BE2C (cell line): ENCODE data around the gene SRD5A1.

Experiments
- DNase-seq: peaks from one replicate; pipeline ENCODE4 v3.0.0-alpha.2; 2020
- H3K27me3 ChIP-seq: fragments of 250-450 bp; sonication (Bioruptor Pico); 2 replicates; pipeline ENCODE4 v1.5.1; 2020; ENCODE audit warnings: mild to moderate bottlenecking
- H3K36me3 ChIP-seq: fragments of 250-450 bp; sonication (Bioruptor Pico); 2 replicates; pipeline ENCODE4 v1.5.1; 2020; ENCODE audit warnings: mild to moderate bottlenecking
- H3K4me1 ChIP-seq: fragments of 250-450 bp; sonication (Bioruptor Pico); 2 replicates; pipeline ENCODE4 v1.5.1; 2020
- H3K4me3 ChIP-seq: 2 replicates; pipeline ENCODE4 v1.5.1; 2011; ENCODE audit warnings: low read depth, low read length
- H3K9me3 ChIP-seq: fragments of 250-450 bp; sonication (Bioruptor Pico); 2 replicates; pipeline ENCODE4 v1.5.1; 2020
- CTCF ChIP-seq: IDR thresholded peaks from 2 replicates; pipeline ENCODE4 v1.5.1; 2012; ENCODE audit warnings: mild to moderate bottlenecking, low read depth, low read length

The SRD5A1 gene

GRCh38 chr5:6675784-6676491 lies 42.7 kb downstream of the SRD5A1 start:
- H3K27me3 ChIP-seq: no peaks in the 10 kb centered on the region
- no peaks in the 10 kb centered on the region for H3K4me1 ChIP-seq
- no peak; the same call in 1 of the 2 replicates for TF ChIP-seq CTCF
- DNase-seq: no peak
- H3K9me3 ChIP-seq: no peaks in the 10 kb centered on the region; the same call in 1 of the 2 replicates
- no peaks in the 10 kb centered on the region for H3K36me3 ChIP-seq
- no peak overlapping the region for H3K4me3 ChIP-seq

- H3K4me3 ChIP-seq: no peak overlapping the region
- no peaks in the 10 kb centered on the region for H3K36me3 ChIP-seq
- TF ChIP-seq CTCF: no peak
- H3K27me3 ChIP-seq: no peaks in the 10 kb centered on the region
- no peak for DNase-seq
- H3K4me1 ChIP-seq: no peaks in the 10 kb centered on the region
- no peaks in the 10 kb centered on the region; the same call in 1 of the 2 replicates for H3K9me3 ChIP-seq
Measured at GRCh38 chr5:6676702-6677101, 43.5 kb downstream of the SRD5A1 start.

GRCh38 chr5:6678385-6678784 lies 45.1 kb downstream of the SRD5A1 start:
- H3K27me3 ChIP-seq: no peaks in the 10 kb centered on the region
- no peaks in the 10 kb centered on the region for H3K4me1 ChIP-seq
- no peaks in the 10 kb centered on the region; the same call in 1 of the 2 replicates for H3K9me3 ChIP-seq
- H3K4me3 ChIP-seq: no peak overlapping the region
- DNase-seq: no peak
- H3K36me3 ChIP-seq: no peaks in the 10 kb centered on the region
- TF ChIP-seq CTCF: no peak

DNA sequence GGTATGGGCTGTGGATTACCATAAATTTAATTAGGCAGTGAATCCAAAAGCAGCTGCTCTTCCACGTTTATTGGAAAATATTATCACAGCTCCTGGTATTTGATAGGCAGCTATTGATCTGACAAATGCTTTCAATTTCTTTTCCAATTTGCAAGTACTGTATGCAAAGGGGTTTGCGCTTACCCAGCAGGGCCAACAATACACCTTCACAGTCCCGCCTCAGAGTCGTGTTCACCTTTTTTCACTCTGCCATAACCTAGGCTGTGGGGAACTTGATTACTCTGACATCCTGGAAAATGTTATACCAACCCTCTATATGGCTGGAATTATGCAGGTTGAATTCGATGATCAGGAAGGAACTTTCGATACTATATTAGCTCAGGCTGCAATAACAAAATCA lies 47.7 kb downstream of the SRD5A1 start:
- no peaks in the 10 kb centered on the region for H3K36me3 ChIP-seq
- H3K9me3 ChIP-seq: no peaks in the 10 kb centered on the region; the same call in 1 of the 2 replicates

DNA sequence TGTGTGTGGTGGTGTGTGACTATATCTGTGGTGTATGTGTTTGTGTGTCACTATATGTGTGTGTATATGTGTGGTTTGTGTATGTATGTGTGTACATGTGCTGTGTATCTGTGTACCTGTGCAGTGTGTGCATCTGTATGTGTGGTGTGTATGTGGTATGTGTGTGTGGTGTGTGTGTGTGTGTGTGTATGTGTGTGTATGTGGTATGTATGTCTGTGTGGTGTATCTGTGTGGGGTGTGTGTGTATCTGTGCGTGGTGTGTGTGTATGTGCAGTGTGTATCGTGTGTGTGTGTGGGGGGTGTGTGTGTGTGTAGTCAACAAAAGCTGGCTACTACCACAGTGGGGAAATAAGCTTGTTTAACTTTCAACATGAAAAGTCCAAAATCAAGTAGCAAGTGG lies 48.4 kb downstream of the SRD5A1 start:
- TF ChIP-seq CTCF: no peak
- H3K4me3 ChIP-seq: no peak overlapping the region
- no peaks in the 10 kb centered on the region for H3K27me3 ChIP-seq
- no peaks in the 10 kb centered on the region for H3K4me1 ChIP-seq
- no peaks in the 10 kb centered on the region for H3K36me3 ChIP-seq
- no peaks in the 10 kb centered on the region for H3K9me3 ChIP-seq
- DNase-seq: no peak

More for the DNA sequence above, 47.7 kb downstream of the SRD5A1 start:
- Histone ChIP-seq H3K4me1 (no peaks in the 10 kb centered on the region), H3K27me3 (no peaks in the 10 kb centered on the region), H3K4me3 (no peak overlapping the region)
- no peak for TF ChIP-seq CTCF
- no peak for DNase-seq

GRCh38 chr5:6682239-6682638 lies 49.0 kb downstream of the SRD5A1 start:
- Histone ChIP-seq H3K4me3 (no peak overlapping the region), H3K4me1 (no peaks in the 10 kb centered on the region), H3K9me3 (no peaks in the 10 kb centered on the region), H3K36me3 (no peaks in the 10 kb centered on the region), H3K27me3 (no peaks in the 10 kb centered on the region)
- TF ChIP-seq CTCF: no peak
- no peak for DNase-seq
